ENCODE results near the gene VMP1.

DNA sequence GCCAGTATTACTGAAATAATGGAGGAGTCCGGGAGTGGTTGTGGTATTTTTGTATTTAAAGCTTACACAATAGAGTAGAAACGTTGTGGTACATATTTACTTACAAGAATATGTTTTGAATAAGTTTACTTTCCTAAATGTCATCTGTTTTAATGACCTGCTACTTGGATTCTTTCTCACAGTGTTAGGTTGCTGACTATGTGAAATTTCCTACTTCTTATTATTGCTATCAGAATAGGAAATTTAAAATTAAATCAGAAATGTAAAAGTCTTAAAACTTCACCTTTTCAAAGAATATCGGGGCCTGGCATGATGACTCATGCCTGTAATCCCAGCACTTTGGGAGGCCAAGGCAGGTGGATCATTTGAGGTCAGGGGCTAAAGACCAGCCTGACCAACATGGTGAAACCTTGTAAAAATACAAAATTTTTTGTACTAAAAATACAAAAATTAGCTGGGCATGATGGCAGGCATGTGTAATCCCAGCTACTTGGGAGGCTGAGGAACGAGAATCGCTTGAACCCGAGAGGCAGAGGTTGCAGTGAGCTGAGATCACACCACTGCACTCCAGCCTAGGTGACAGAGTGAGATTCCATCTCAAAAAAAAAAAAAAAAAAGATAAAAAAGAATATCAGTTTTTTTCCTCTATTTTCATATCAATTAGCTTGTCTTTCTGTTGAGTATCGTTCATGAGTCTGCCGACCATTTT lies 77.8 kb downstream of the VMP1 start:
- no peak for TF ChIP-seq ZNF317 (CRISPR knock-in tag; IDR thresholded peaks at IDR 0.05; ENCODE audit: borderline replicate concordance, low read depth)
- TF ChIP-seq, protein P1, sequence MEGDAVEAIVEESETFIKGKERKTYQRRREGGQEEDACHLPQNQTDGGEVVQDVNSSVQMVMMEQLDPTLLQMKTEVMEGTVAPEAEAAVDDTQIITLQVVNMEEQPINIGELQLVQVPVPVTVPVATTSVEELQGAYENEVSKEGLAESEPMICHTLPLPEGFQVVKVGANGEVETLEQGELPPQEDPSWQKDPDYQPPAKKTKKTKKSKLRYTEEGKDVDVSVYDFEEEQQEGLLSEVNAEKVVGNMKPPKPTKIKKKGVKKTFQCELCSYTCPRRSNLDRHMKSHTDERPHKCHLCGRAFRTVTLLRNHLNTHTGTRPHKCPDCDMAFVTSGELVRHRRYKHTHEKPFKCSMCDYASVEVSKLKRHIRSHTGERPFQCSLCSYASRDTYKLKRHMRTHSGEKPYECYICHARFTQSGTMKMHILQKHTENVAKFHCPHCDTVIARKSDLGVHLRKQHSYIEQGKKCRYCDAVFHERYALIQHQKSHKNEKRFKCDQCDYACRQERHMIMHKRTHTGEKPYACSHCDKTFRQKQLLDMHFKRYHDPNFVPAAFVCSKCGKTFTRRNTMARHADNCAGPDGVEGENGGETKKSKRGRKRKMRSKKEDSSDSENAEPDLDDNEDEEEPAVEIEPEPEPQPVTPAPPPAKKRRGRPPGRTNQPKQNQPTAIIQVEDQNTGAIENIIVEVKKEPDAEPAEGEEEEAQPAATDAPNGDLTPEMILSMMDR (IDR thresholded peaks at IDR 0.05), result no peak
- TF ChIP-seq FOXJ3 (CRISPR knock-in tag; IDR thresholded peaks at IDR 0.05; ENCODE audit: borderline replicate concordance), result no peak

Measured in WTC11 (cell line).